Trophoblast cell (in vitro differentiated cells and primary cell): ENCODE results near the gene FLT3.

ENCODE experiments used
- DNase-seq, 2 donors: peaks; one replicate each; pipeline ENCODE4 v3.0.0-alpha.2; 2016
- H2AFZ ChIP-seq: 2 replicates; pipeline ENCODE4 v1.6.1; 2013; ENCODE audit warnings: low read length, moderate library complexity, mild to moderate bottlenecking; ENCODE audit not compliant: insufficient read depth, poor library complexity
- H2AK5ac ChIP-seq: 2 replicates; pipeline ENCODE4 v1.6.1; 2013; ENCODE audit warnings: mild to moderate bottlenecking, low read length
- H2BK120ac ChIP-seq: 2 replicates; pipeline ENCODE4 v1.6.1; 2013; ENCODE audit warnings: low read length, mild to moderate bottlenecking, moderate library complexity; ENCODE audit not compliant: insufficient read depth, poor library complexity
- H2BK12ac ChIP-seq: 2 replicates; pipeline ENCODE4 v1.6.1; 2013; ENCODE audit warnings: mild to moderate bottlenecking, low read length, moderate library complexity
- H2BK5ac ChIP-seq: 2 replicates; pipeline ENCODE4 v1.6.1; 2013; ENCODE audit warnings: low read length, low read depth, moderate library complexity, mild to moderate bottlenecking; ENCODE audit not compliant: poor library complexity
- H3K14ac ChIP-seq: 2 replicates; pipeline ENCODE4 v1.6.1; 2013; ENCODE audit warnings: mild to moderate bottlenecking, low read length
- H3K18ac ChIP-seq: 2 replicates; pipeline ENCODE4 v1.6.1; 2013; ENCODE audit warnings: mild to moderate bottlenecking, low read length
- H3K23ac ChIP-seq: 2 replicates; pipeline ENCODE4 v1.6.1; 2013; ENCODE audit warnings: low read length
- H3K27ac ChIP-seq: 2 replicates; pipeline ENCODE4 v1.5.1; 2013; ENCODE audit warnings: low read depth, mild to moderate bottlenecking, inconsistent platforms, low read length, moderate library complexity
- H3K27me3 ChIP-seq: 2 replicates; pipeline ENCODE4 v1.6.1; 2013; ENCODE audit warnings: inconsistent platforms, mild to moderate bottlenecking, low read length, moderate library complexity; ENCODE audit not compliant: insufficient read depth
- H3K36me3 ChIP-seq, 2 experiments: 1 replicate in 1 of 2; 2 replicates in 1 of 2; pipeline ENCODE4 v1.6.1; 2013; ENCODE audit warnings: low read length in 2 of 2, mild to moderate bottlenecking in 2 of 2, moderate library complexity in 1 of 2; ENCODE audit not compliant: insufficient read depth in 2 of 2, control insufficient read depth in 1 of 2
- H3K4ac ChIP-seq: 2 replicates; pipeline ENCODE4 v1.6.1; 2013; ENCODE audit warnings: low read depth, mild to moderate bottlenecking, low read length, moderate library complexity
- H3K4me1 ChIP-seq, 2 experiments: 1 replicate in 1 of 2; 2 replicates in 1 of 2; pipeline ENCODE4 v1.6.1; 2013; ENCODE audit warnings: low read length in 2 of 2, mild to moderate bottlenecking in 2 of 2, moderate library complexity in 1 of 2; ENCODE audit not compliant: insufficient read depth in 2 of 2, control insufficient read depth in 1 of 2
- H3K4me2 ChIP-seq: 2 replicates; pipeline ENCODE4 v1.6.1; 2013; ENCODE audit warnings: inconsistent platforms, mild to moderate bottlenecking, low read length, moderate library complexity
- H3K4me3 ChIP-seq: 2 replicates; pipeline ENCODE4 v1.5.1; 2013; ENCODE audit warnings: mild to moderate bottlenecking, low read depth, low read length, inconsistent platforms
- H3K79me1 ChIP-seq: one replicate; pipeline ENCODE4 v1.6.1; 2013; ENCODE audit warnings: low read length
- H3K79me2 ChIP-seq: 2 replicates; pipeline ENCODE4 v1.6.1; 2013; ENCODE audit warnings: low read length, mild to moderate bottlenecking; ENCODE audit not compliant: control insufficient read depth, insufficient read depth, poor library complexity
- H3K9ac ChIP-seq: 2 replicates; pipeline ENCODE4 v1.6.1; 2013; ENCODE audit warnings: mild to moderate bottlenecking, low read length
- H3K9me3 ChIP-seq: 2 replicates; pipeline ENCODE4 v1.6.1; 2013; ENCODE audit warnings: low read depth, mild to moderate bottlenecking, control low read depth, inconsistent platforms, low read length; ENCODE audit not compliant: insufficient read depth
- H4K12ac ChIP-seq: 2 replicates; pipeline ENCODE4 v1.6.1; 2013; ENCODE audit warnings: low read depth, mild to moderate bottlenecking, low read length, moderate library complexity
- H4K8ac ChIP-seq: 2 replicates; pipeline ENCODE4 v1.6.1; 2013; ENCODE audit warnings: low read depth, mild to moderate bottlenecking, low read length, moderate library complexity
- H4K91ac ChIP-seq: one replicate; pipeline ENCODE4 v1.6.1; 2013; ENCODE audit warnings: low read depth, mild to moderate bottlenecking, low read length, moderate library complexity
- WGBS: extraction: QIAGEN DNeasy Blood & Tissue Kit; methylation state at CpG from one replicate; pipeline ENCODE4 v1.1.7; 2013; ENCODE audit warnings: missing lambda C conversion rate; ENCODE audit not compliant: insufficient read length, insufficient coverage; ENCODE audit errors: extremely low coverage; 5-methylcytosine and 5-hydroxymethylcytosine counted together

Gene FLT3

GRCh38 chr13:27969866-27970229 lies 130.5 kb downstream of the FLT3 start:
- H3K4me3 ChIP-seq = no peak overlapping the region

GRCh38 chr13:27969082-27969865 lies 131.1 kb downstream of the FLT3 start, which contains the start of gene CDX2:
Gene CDX2 (minus strand): TSS chr13:27969315. CDS start chr13:27969006, 309 bp downstream.
- H2BK5ac ChIP-seq = no peak within 1 kb of the TSS
- peaks cover 0 to under 1% of the 10 kb centered on the region in 2 experiments for H3K36me3 ChIP-seq
- peak within 1 kb of the TSS; percentile 43 for H2AFZ ChIP-seq

More at GRCh38 chr13:27969866-27970229, 130.5 kb downstream of the FLT3 start:
- H3K9ac ChIP-seq = no peak overlapping the region
- DNase-seq = no peak
- no peak overlapping the region for H4K91ac ChIP-seq
- peaks cover 6% of the 10 kb centered on the region for H3K79me1 ChIP-seq
- H3K23ac ChIP-seq = no peak overlapping the region
- WGBS = no CpG with 5 or more reads among the region's 7 CpGs
- H3K27me3 ChIP-seq = peaks cover 59% of the 10 kb centered on the region
- H2AFZ ChIP-seq = no peak overlapping the region
- H2BK120ac ChIP-seq = no peak overlapping the region
- no peak overlapping the region for H4K8ac ChIP-seq
- no peak overlapping the region for H3K27ac ChIP-seq
- H3K18ac ChIP-seq = no peak overlapping the region
- no peak overlapping the region for H4K12ac ChIP-seq
- peaks cover 40% of the 10 kb centered on the region in 2 experiments for H3K4me1 ChIP-seq
- no peak overlapping the region for H2BK5ac ChIP-seq
- H3K79me2 ChIP-seq = no peaks in the 10 kb centered on the region
- peaks cover 3% of the 10 kb centered on the region for H3K9me3 ChIP-seq
- H3K14ac ChIP-seq = no peak overlapping the region
- H2BK12ac ChIP-seq = no peak overlapping the region
- no peak overlapping the region for H2AK5ac ChIP-seq
- H3K36me3 ChIP-seq = no peaks in the 10 kb centered on the region
- H3K4me2 ChIP-seq = no peak overlapping the region
- H3K4ac ChIP-seq = no peak overlapping the region

GRCh38 chr13:27968316-27969081 lies 131.9 kb downstream of the FLT3 start:
- peak overlapping the region; percentile 16 for H3K9ac ChIP-seq
- H3K4me3 ChIP-seq = peak overlapping the region; percentile 74
- peak overlapping the region; percentile 85 for H3K4me2 ChIP-seq
- peak overlapping the region; percentile 32 for H4K8ac ChIP-seq
- peaks cover 6% of the 10 kb centered on the region for H3K79me1 ChIP-seq
- H3K4ac ChIP-seq = no peak overlapping the region
- H2AK5ac ChIP-seq = peak overlapping the region; percentile 22
- H2AFZ ChIP-seq = peak overlapping the region; percentile 43
- H4K91ac ChIP-seq = peak overlapping the region; percentile 25
- H3K27me3 ChIP-seq = peaks cover 51% of the 10 kb centered on the region
- no peak overlapping the region for H2BK5ac ChIP-seq
- H3K18ac ChIP-seq = peak overlapping the region; percentile 39
- H3K14ac ChIP-seq = peak overlapping the region; percentile 16
- peak in 1 of 2 donors; percentile 12 for DNase-seq
- no peak overlapping the region for H2BK120ac ChIP-seq
- no peak overlapping the region for H3K27ac ChIP-seq
- WGBS = no CpG with 5 or more reads among the region's 86 CpGs
- peaks cover 0 to 2% of the 10 kb centered on the region in 2 experiments for H3K36me3 ChIP-seq
- H4K12ac ChIP-seq = no peak overlapping the region
- H2BK12ac ChIP-seq = peak overlapping the region; percentile 12
- peaks cover 40% of the 10 kb centered on the region in 2 experiments for H3K4me1 ChIP-seq
- peaks cover 3% of the 10 kb centered on the region for H3K9me3 ChIP-seq
- H3K23ac ChIP-seq = no peak overlapping the region
- H3K79me2 ChIP-seq = no peaks in the 10 kb centered on the region

More at GRCh38 chr13:27969082-27969865, 131.1 kb downstream of the FLT3 start, which contains the start of gene CDX2:
- Histone ChIP-seq H3K4ac (no peak within 1 kb of the TSS), H4K8ac (peak within 1 kb of the TSS; percentile 32), H3K9me3 (peaks cover 3% of the 10 kb centered on the region), H3K23ac (no peak within 1 kb of the TSS), H3K14ac (peak within 1 kb of the TSS; percentile 16), H4K12ac (no peak within 1 kb of the TSS), H3K4me3 (peak within 1 kb of the TSS; percentile 74), H3K4me2 (peak within 1 kb of the TSS; percentile 85), H3K27ac (no peak within 1 kb of the TSS), H2BK120ac (no peak within 1 kb of the TSS), H2AK5ac (peak within 1 kb of the TSS; percentile 22), H2BK12ac (peak within 1 kb of the TSS; percentile 12), H4K91ac (peak within 1 kb of the TSS; percentile 25), H3K79me2 (no peaks in the 10 kb centered on the region), H3K79me1 (peaks cover 6% of the 10 kb centered on the region), H3K9ac (peak within 1 kb of the TSS; percentile 16), H3K18ac (peak within 1 kb of the TSS; percentile 39), H3K27me3 (peaks cover 56% of the 10 kb centered on the region), H3K4me1 (peaks cover 40% of the 10 kb centered on the region in 2 experiments)
- DNase-seq = no peak
- no CpG with 5 or more reads among the region's 34 CpGs for WGBS

- Histone ChIP-seq H4K91ac (peak overlapping the region; percentile 40), H3K18ac (no peak overlapping the region), H3K9ac (no peak overlapping the region), H3K36me3 (peaks cover 0 to 2% of the 10 kb centered on the region in 2 experiments), H3K14ac (no peak overlapping the region), H4K8ac (no peak overlapping the region), H3K9me3 (peaks cover 3% of the 10 kb centered on the region), H2BK12ac (no peak overlapping the region), H3K79me1 (peaks cover 6% of the 10 kb centered on the region), H3K27me3 (peaks cover 46% of the 10 kb centered on the region), H3K27ac (no peak overlapping the region), H3K79me2 (no peaks in the 10 kb centered on the region), H2BK120ac (no peak overlapping the region), H3K4me2 (peak overlapping the region; percentile 85), H3K4me1 (peaks cover 43 to 45% of the 10 kb centered on the region in 2 experiments), H2BK5ac (no peak overlapping the region), H4K12ac (no peak overlapping the region), H3K4ac (no peak overlapping the region), H2AK5ac (no peak overlapping the region), H3K4me3 (peak overlapping the region; percentile 74), H3K23ac (no peak overlapping the region), H2AFZ (no peak overlapping the region)
- peak in 1 of 2 donors; percentile 9 for DNase-seq
- no CpG with 5 or more reads among the region's 33 CpGs for WGBS
These were observed 132.6 kb downstream of the FLT3 start for GRCh38 chr13:27967736-27968315.
